ENCODE measurements around the gene U2AF1. TPM values are rescaled to one million over a fixed set of nuclear protein-coding genes. Genes with fewer than 3 reads are reported as not detected.
"Not testable (repeated sequence)": the region's sequence is repeated elsewhere in the genome, so short reads cannot be mapped to it uniquely, and the experiment has no call there.

The U2AF1 gene
- total and polyA plus RNA-seq, 2 of the 8 experiments (the other 6 are each of a cell fraction or from before 2014, with no cell fraction given): 60.0 to 74.6 TPM

DNA sequence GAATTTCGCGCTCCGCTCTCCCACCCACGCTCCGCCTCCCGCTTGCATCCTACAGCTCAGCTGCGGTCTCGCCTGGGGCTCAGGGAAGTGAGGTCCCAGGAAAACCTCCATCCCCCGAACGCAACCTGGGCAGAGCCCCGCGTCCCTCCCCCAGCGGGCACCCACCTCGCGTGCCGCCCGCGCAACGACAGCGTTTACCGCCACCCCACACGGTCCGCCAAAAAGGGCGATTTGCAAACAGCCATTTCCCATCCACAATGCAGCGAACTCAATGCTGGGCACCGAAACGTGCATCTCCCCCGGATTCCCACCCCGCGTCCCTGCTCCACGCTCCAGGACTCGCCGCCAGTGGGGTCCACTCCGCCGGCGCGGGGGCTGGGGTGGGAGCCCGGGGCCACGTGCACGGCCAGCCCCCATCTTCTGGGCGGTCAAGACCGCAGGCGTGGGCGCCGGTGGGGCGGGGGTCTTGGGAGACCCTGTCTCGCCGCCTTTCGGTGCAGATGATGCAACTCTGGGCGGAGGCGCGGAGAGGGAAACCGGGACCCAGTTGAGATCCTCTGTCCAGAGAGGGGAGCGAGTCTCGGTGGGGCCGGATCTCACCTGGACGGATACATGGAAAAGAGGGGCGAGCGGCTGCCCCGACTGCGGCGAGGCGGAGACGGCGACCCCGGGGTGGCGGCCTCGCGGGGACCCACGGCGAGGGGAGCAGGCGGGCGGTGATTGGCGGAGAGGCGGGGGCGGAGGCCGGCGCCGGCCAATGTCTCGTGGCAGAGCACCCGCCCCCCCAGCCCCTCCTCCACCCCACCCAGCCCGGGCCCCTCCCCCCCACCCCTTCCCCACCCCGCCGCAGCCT lies 32.0 kb downstream of the U2AF1 start, which contains the start of gene CBS:
Gene CBS (minus strand): TSS at position 666 of the 853 bp plus-strand sequence. CDS start 3,642 bp downstream, outside the sequence.
- H3K14ac ChIP-seq (ENCODE audit: insufficient read length); H3K79me2 ChIP-seq (ENCODE audit: control insufficient read depth in 1 of 2, insufficient read depth in 2 of 2, low read length in 2 of 2); H3K4ac ChIP-seq (replicated peaks; ENCODE audit: insufficient read length, low read depth, low read length); H3K56ac ChIP-seq (replicated peaks; ENCODE audit: insufficient read length, low read depth, low read length); H3K9me3 ChIP-seq (ENCODE audit: insufficient read depth in 2 of 2, low read depth in 1 of 2, low read length in 1 of 2); FAIRE-seq; H2BK5ac ChIP-seq (ENCODE audit: low read depth, low read length); H2AK5ac ChIP-seq (ENCODE audit: low read depth, low read length); H3K27ac ChIP-seq (ENCODE audit: low read depth, low read length); H3K4me2 ChIP-seq (ENCODE audit: insufficient read depth in 1 of 2, low read depth in 2 of 2, low read length in 2 of 2); H3K27me3 ChIP-seq (replicated peaks in 1 of 4; ENCODE audit: control insufficient read depth in 3 of 4, extremely low read depth in 1 of 4, insufficient read depth in 3 of 4, low read length in 3 of 4); H3K4me3 ChIP-seq (ENCODE audit: extremely low read depth in 1 of 4, insufficient read depth in 2 of 4, low read depth in 3 of 4, low read length in 4 of 4); CTCF ChIA-PET (ENCODE audit: partially characterized antibody); H3K36me3 ChIP-seq (ENCODE audit: control insufficient read depth in 2 of 4, insufficient read depth in 4 of 4, low read length in 3 of 4); H3K4me1 ChIP-seq (replicated peaks in 1 of 4; ENCODE audit: control insufficient read depth in 3 of 4, insufficient read depth in 4 of 4, low read length in 3 of 4); H3K23me2 ChIP-seq (ENCODE audit: low read depth, low read length); H4K5ac ChIP-seq (ENCODE audit: insufficient read length, low read depth, low read length); H3K23ac ChIP-seq (ENCODE audit: insufficient read length); H2AFZ ChIP-seq (ENCODE audit: low read length); H3K9ac ChIP-seq (replicated peaks in 1 of 4; ENCODE audit: extremely low read depth in 1 of 4, low read depth in 3 of 4, low read length in 3 of 4); H4K8ac ChIP-seq (ENCODE audit: extremely low read depth, insufficient read depth, low read length); H2BK120ac ChIP-seq (replicated peaks; ENCODE audit: low read depth, low read length); H4K91ac ChIP-seq (replicated peaks; ENCODE audit: insufficient read length, low read length); H2BK15ac ChIP-seq (ENCODE audit: low read length); H2BK12ac ChIP-seq (ENCODE audit: low read depth, low read length); H3K18ac ChIP-seq (ENCODE audit: extremely low read depth, low read length); H4K20me1 ChIP-seq (replicated peaks in 1 of 2; ENCODE audit: control insufficient read depth in 1 of 2, insufficient read depth in 2 of 2, low read length in 2 of 2); DNase-seq (ENCODE audit: low read depth in 1 of 2, low spot score in 2 of 2); POLR2A ChIA-PET (ENCODE audit: partially characterized antibody); H3K79me1 ChIP-seq (ENCODE audit: low read depth, low read length); H2BK20ac ChIP-seq (ENCODE audit: low read length): not testable (repeated sequence)
- WGBS, 2 experiments (ENCODE audit: extremely low coverage in 1 of 2, insufficient coverage in 1 of 2, insufficient read length in 1 of 2, insufficient replicate concordance in 2 of 2, low coverage in 1 of 2, low lambda C conversion rate in 2 of 2, missing lambda C conversion rate in 1 of 2): no CpG with 5 or more reads among the region's 84 CpGs
